HepG2 (cell line): Measurements from ENCODE around the gene PTPA. TPM values are rescaled to one million over a fixed set of nuclear protein-coding genes. Genes with fewer than 3 reads are reported as not detected.

Experiments used
- CAMTA2 ChIP-seq: sonication (generic); formaldehyde crosslinking; IDR thresholded peaks from 2 replicates; pipeline ENCODE4 v1.4.0; 2020; ENCODE audit warnings: mild to moderate bottlenecking, missing genetic modification reagents, borderline replicate concordance
- CBFB ChIP-seq: sonication (generic); formaldehyde crosslinking; IDR thresholded peaks from 2 replicates; pipeline ENCODE4 v1.4.0; 2020; ENCODE audit warnings: missing genetic modification reagents
- CCAR2 ChIP-seq: fragments of 200-400 bp; formaldehyde crosslinking; optimal IDR thresholded peaks from 2 replicates; pipeline ENCODE3; 2018; ENCODE audit warnings: low read depth, mild to moderate bottlenecking, low read length, moderate library complexity
- CEBPZ ChIP-seq: IDR thresholded peaks from 2 replicates; pipeline ENCODE4 v1.6.1; 2012; ENCODE audit warnings: low read length, improper control_type of control experiment
- CSRNP1 ChIP-seq: sonication (generic); formaldehyde crosslinking; IDR thresholded peaks from 2 replicates; pipeline ENCODE4 v1.8.1; 2023; ENCODE audit warnings: mild to moderate bottlenecking, missing genetic modification reagents
- E2F5 ChIP-seq: sonication (generic); formaldehyde crosslinking; conservative IDR thresholded peaks from 2 replicates; pipeline ENCODE4 v1.4.0; 2020; ENCODE audit warnings: missing genetic modification reagents
- ESRRA ChIP-seq: sonication (generic); formaldehyde crosslinking; IDR thresholded peaks from 2 replicates; pipeline ENCODE4 v1.5.1; 2020; ENCODE audit warnings: mild to moderate bottlenecking, low read depth, missing genetic modification reagents
- GPN1 ChIP-seq: sonication (generic); formaldehyde crosslinking; IDR thresholded peaks from 2 replicates; pipeline ENCODE4 v1.5.1; 2020; ENCODE audit warnings: missing genetic modification reagents, borderline replicate concordance
- HHEX ChIP-seq: IDR thresholded peaks from 2 replicates; pipeline ENCODE4 v1.6.1; 2016; ENCODE audit warnings: control low read depth
- NFATC3 ChIP-seq: sonication (generic); formaldehyde crosslinking; IDR thresholded peaks from 2 replicates; pipeline ENCODE4 v1.5.1; 2020; ENCODE audit warnings: mild to moderate bottlenecking, missing genetic modification reagents
- SP4 ChIP-seq: sonication (generic); formaldehyde crosslinking; IDR thresholded peaks from 2 replicates; pipeline ENCODE4 v1.8.1; 2023; ENCODE audit warnings: mild to moderate bottlenecking, missing genetic modification reagents
- ZBTB8A ChIP-seq: sonication (generic); formaldehyde crosslinking; IDR thresholded peaks from 2 replicates; pipeline ENCODE4 v1.4.0; 2020; ENCODE audit warnings: mild to moderate bottlenecking, low read depth, missing genetic modification reagents, borderline replicate concordance
- ZFP90 ChIP-seq: sonication (generic); formaldehyde crosslinking; IDR thresholded peaks from 2 replicates; pipeline ENCODE4 v1.8.0; 2022; ENCODE audit warnings: missing genetic modification reagents, mild to moderate bottlenecking, inconsistent platforms, borderline replicate concordance
- ZNF251 ChIP-seq: sonication (generic); formaldehyde crosslinking; IDR thresholded peaks from 2 replicates; pipeline ENCODE4 v1.9.0; 2021; ENCODE audit warnings: mild to moderate bottlenecking, missing genetic modification reagents
- ZNF280D ChIP-seq: sonication (generic); formaldehyde crosslinking; IDR thresholded peaks from 2 replicates; pipeline ENCODE4 v1.5.1; 2020; ENCODE audit warnings: mild to moderate bottlenecking, missing genetic modification reagents
- ZNF34 ChIP-seq: sonication (generic); formaldehyde crosslinking; IDR thresholded peaks from 2 replicates; pipeline ENCODE4 v1.4.0; 2020; ENCODE audit warnings: mild to moderate bottlenecking, missing genetic modification reagents, borderline replicate concordance
- ZNF510 ChIP-seq: sonication (generic); formaldehyde crosslinking; IDR thresholded peaks from 2 replicates; pipeline ENCODE4 v1.4.0; 2020; ENCODE audit warnings: low read depth, mild to moderate bottlenecking, missing genetic modification reagents
- ZNF616 ChIP-seq: sonication (generic); formaldehyde crosslinking; IDR thresholded peaks from 2 replicates; pipeline ENCODE4 v1.5.0; 2020; ENCODE audit warnings: low read depth, mild to moderate bottlenecking, missing genetic modification reagents
- ZNF713 ChIP-seq: sonication (generic); formaldehyde crosslinking; IDR thresholded peaks from 2 replicates; pipeline ENCODE4 v1.4.0; 2020; ENCODE audit warnings: mild to moderate bottlenecking, missing genetic modification reagents
- polyA plus RNA-seq, 8 experiments: library from polyadenylated mRNA; depleted of rRNA in 3 of 8; stranded (reverse) in 7 of 8; unstranded in 1 of 8; fragments of >200 nt; fragmentation: Illumina TruSeq in 4 of 8; extraction: Trizol in 4 of 8; gene quantifications; 2 replicates each; pipeline versions ENCODE4 v1.2.1 to v1.2.3, GENCODE V29; 2011 to 2016; ENCODE audit warnings: low read depth in 4 of 8, missing spikeins in 1 of 8, mixed read lengths in 1 of 8; ENCODE audit not compliant: insufficient read depth in 1 of 8
- total RNA-seq, 5 experiments: library from RNA; depleted of rRNA; stranded (reverse); fragments of >200 nt; fragmentation: Illumina TruSeq; extraction: Trizol; gene quantifications; 2 replicates each; pipeline ENCODE4 v1.2.3, GENCODE V29; 2016; ENCODE audit warnings: low read depth in 1 of 5

PTPA gene
- total and polyA plus RNA-seq, 2 of the 13 experiments (the other 11 are each of a cell fraction or from before 2014, with no cell fraction given), result 79.3 to 105 TPM

GRCh38 chr9:129177791-129178567 lies 66.8 kb downstream of the PTPA start, which contains the start of gene IER5L (continued):
- TF ChIP-seq GPN1 (CRISPR knock-in tag) (no peak), ZNF280D (CRISPR knock-in tag) (no peak), ESRRA (CRISPR knock-in tag) (no peak), SP4 (peak; percentile 99), NFATC3 (CRISPR knock-in tag) (0 out of 2 replicates have a peak, but pooled peaks have one; percentile 34), CEBPZ (no peak), CCAR2 (no peak), ZNF616 (CRISPR knock-in tag) (no peak; the same call in 1 of the 2 replicates), CAMTA2 (CRISPR knock-in tag) (0 out of 2 replicates have a peak, but pooled peaks have one; percentile 65), E2F5 (CRISPR knock-in tag) (peak; percentile 85), ZNF713 (CRISPR knock-in tag) (no peak), HHEX (CRISPR knock-in tag) (no peak), ZNF34 (no peak), CSRNP1 (peak; percentile 95), ZNF251 (no peak), ZNF510 (CRISPR knock-in tag) (no peak), ZBTB8A (CRISPR knock-in tag) (no peak), CBFB (CRISPR knock-in tag) (peak; percentile 13; the same call in 1 of the 2 replicates), ZFP90 (no peak; the same call in 1 of the 2 replicates)
